A673 (cell line): ENCODE measurements around the gene ANO3. TPM values are rescaled to one million over a fixed set of nuclear protein-coding genes. Genes with fewer than 3 reads are reported as not detected.

ENCODE experiments used
- BruUV-seq: library from RNA; stranded (reverse); fragments of 400-500 nt; replicated peaks from 2 replicates; lab custom pipeline; 2021; lab: Mats Ljungman, UMichigan
- CTCF ChIA-PET: fragments of 300-600 bp; sonication (Branson Sonifier 250); formaldehyde crosslinking; loops from one replicate; lab custom pipeline; 2022; ENCODE audit warnings: antibody characterized with exemption; lab: Charles Lee
- POLR2A ChIA-PET: fragments of 300-600 bp; sonication (Branson Sonifier 250); formaldehyde crosslinking; loops from one replicate; lab custom pipeline; 2022; ENCODE audit warnings: antibody characterized with exemption; ENCODE audit not compliant: low non-redundant PET; lab: Charles Lee
- DNase-seq: peaks from one replicate; pipeline ENCODE4 v3.0.0-alpha.2; 2015; ENCODE audit warnings: low spot score
- H3K27ac ChIP-seq: fragments of 200-600 bp; sonication (generic); 2 replicates; pipeline ENCODE4 v1.5.1; 2016; ENCODE audit warnings: mixed run types, low read depth, mild to moderate bottlenecking, mixed read lengths, antibody characterized with exemption, low read length; ENCODE audit not compliant: poor library complexity, severe bottlenecking
- H3K27me3 ChIP-seq: fragments of 200-600 bp; sonication (generic); replicated peaks from 2 replicates; pipeline ENCODE4 v1.6.1; 2017; ENCODE audit warnings: mixed run types, low read depth, mild to moderate bottlenecking, mixed read lengths, antibody characterized with exemption, low read length; ENCODE audit not compliant: insufficient read depth, poor library complexity
- H3K36me3 ChIP-seq: fragments of 200-600 bp; sonication (generic); 2 replicates; pipeline ENCODE4 v1.6.1; 2016; ENCODE audit warnings: mixed run types, mild to moderate bottlenecking, mixed read lengths, antibody characterized with exemption, low read length; ENCODE audit not compliant: insufficient read depth, poor library complexity, severe bottlenecking
- H3K4me1 ChIP-seq: fragments of 200-600 bp; sonication (generic); 2 replicates; pipeline ENCODE4 v1.6.1; 2017; ENCODE audit warnings: mixed run types, mild to moderate bottlenecking, mixed read lengths, antibody characterized with exemption, low read length; ENCODE audit not compliant: insufficient read depth, poor library complexity, severe bottlenecking
- H3K4me3 ChIP-seq: fragments of 200-600 bp; sonication (generic); 2 replicates; pipeline ENCODE4 v1.5.1; 2016; ENCODE audit warnings: low read depth, mixed run types, mild to moderate bottlenecking, mixed read lengths, low read length; ENCODE audit not compliant: poor library complexity, severe bottlenecking
- H3K9me3 ChIP-seq: fragments of 200-600 bp; sonication (generic); 2 replicates; pipeline ENCODE4 v1.6.1; 2016; ENCODE audit warnings: mixed run types, low read depth, mild to moderate bottlenecking, mixed read lengths, antibody characterized with exemption, low read length; ENCODE audit not compliant: poor library complexity, severe bottlenecking
- EZH2 ChIP-seq: fragments of 200-600 bp; sonication (generic); IDR thresholded peaks from 2 replicates; pipeline ENCODE4 v1.6.1; 2017; ENCODE audit warnings: borderline replicate concordance, low read depth, mild to moderate bottlenecking, mixed read lengths, antibody characterized with exemption, low read length; ENCODE audit not compliant: poor library complexity, severe bottlenecking
- intact Hi-C: fragments of 100-400 bp; cut with micrococcal nuclease; formaldehyde crosslinking; loops from one replicate; pipeline ENCODE4 v1.10.0; 2022; ENCODE audit not compliant: unreplicated experiment
- total RNA-seq: library from RNA; stranded (reverse); gene quantifications from 2 replicates; pipeline ENCODE4 v1.2.3, GENCODE V29; 2021
- TF ChIP-seq, protein P1 (sequence below): fragments of 300-800, 200-600 bp; sonication (generic); conservative IDR thresholded peaks from 2 replicates; pipeline ENCODE4 v1.5.1; 2017; ENCODE audit warnings: low read depth, mild to moderate bottlenecking, antibody characterized with exemption, low read length, moderate library complexity, mixed read lengths

ANO3 gene
- total RNA-seq, 1 experiment from 2014 or later, result not detected

- H3K27ac ChIP-seq, result no peak overlapping the region
- BruUV-seq, result no TSS peak
- peaks cover 31% of the 10 kb centered on the region for H3K27me3 ChIP-seq
- DNase-seq, result no peak
- TF ChIP-seq EZH2, result no peak
- TF ChIP-seq, protein P1, sequence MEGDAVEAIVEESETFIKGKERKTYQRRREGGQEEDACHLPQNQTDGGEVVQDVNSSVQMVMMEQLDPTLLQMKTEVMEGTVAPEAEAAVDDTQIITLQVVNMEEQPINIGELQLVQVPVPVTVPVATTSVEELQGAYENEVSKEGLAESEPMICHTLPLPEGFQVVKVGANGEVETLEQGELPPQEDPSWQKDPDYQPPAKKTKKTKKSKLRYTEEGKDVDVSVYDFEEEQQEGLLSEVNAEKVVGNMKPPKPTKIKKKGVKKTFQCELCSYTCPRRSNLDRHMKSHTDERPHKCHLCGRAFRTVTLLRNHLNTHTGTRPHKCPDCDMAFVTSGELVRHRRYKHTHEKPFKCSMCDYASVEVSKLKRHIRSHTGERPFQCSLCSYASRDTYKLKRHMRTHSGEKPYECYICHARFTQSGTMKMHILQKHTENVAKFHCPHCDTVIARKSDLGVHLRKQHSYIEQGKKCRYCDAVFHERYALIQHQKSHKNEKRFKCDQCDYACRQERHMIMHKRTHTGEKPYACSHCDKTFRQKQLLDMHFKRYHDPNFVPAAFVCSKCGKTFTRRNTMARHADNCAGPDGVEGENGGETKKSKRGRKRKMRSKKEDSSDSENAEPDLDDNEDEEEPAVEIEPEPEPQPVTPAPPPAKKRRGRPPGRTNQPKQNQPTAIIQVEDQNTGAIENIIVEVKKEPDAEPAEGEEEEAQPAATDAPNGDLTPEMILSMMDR, result no peak
- no peak overlapping the region for H3K4me3 ChIP-seq
- intact Hi-C loops, result no loop called here
- H3K36me3 ChIP-seq, result no peaks in the 10 kb centered on the region
- ChIA-PET CTCF (no interaction called here), POLR2A (no interaction called here)
- H3K4me1 ChIP-seq, result no peaks in the 10 kb centered on the region
- H3K9me3 ChIP-seq, result no peaks in the 10 kb centered on the region
Measured at GRCh38 chr11:26512196-26512595, 180.3 kb downstream of the ANO3 start.

- Histone ChIP-seq H3K9me3 (no peaks in the 10 kb centered on the region), H3K4me3 (no peak overlapping the region), H3K27ac (no peak overlapping the region), H3K27me3 (peaks cover 22% of the 10 kb centered on the region), H3K4me1 (no peaks in the 10 kb centered on the region), H3K36me3 (no peaks in the 10 kb centered on the region)
- no peak for TF ChIP-seq EZH2
- TF ChIP-seq, protein P1, result no peak
- BruUV-seq, result no TSS peak
- ChIA-PET CTCF (no interaction called here), POLR2A (no interaction called here)
- intact Hi-C loops, result no loop called here
- no peak for DNase-seq
Measured at GRCh38 chr11:26519469-26519868, 187.5 kb downstream of the ANO3 start.

DNA sequence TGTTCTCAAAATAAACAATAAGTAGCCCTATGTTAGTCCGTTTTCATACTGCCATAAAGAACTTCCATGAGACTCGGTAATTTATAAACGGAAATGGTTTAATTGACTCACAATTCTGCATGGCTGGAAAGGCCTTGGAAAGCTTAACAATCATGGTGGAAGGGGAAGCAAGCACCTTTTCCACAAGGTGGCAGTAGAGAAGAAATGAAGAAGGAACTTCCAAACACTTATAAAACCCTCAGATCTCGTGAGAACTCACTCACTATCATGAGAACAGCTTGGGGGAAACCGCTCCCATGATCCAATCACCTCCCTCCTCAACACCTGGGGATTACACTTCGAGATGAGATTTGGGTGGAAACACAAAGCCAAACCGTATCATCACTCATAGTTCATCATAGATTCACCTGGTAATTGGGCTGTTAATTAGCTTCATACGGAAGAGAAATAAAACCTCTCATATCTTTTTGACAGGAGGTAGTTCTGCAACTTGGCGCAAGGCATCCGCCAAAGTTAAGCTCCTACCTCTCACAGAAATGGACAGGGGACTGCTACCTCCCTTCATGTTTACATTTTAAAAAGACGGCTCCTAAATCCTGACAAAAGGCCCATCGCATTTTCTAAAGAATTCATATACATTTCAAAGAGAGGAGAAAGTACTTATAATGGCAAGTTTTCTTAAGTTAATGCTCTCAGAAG, 191.1 kb downstream of the ANO3 start:
- POLR2A ChIA-PET, result no interaction called here
- Histone ChIP-seq H3K36me3 (no peaks in the 10 kb centered on the region), H3K9me3 (no peaks in the 10 kb centered on the region), H3K4me3 (no peak overlapping the region), H3K4me1 (no peaks in the 10 kb centered on the region), H3K27me3 (peaks cover 13% of the 10 kb centered on the region), H3K27ac (no peak overlapping the region)
- no peak for TF ChIP-seq EZH2
- TF ChIP-seq, protein P1, result peak; percentile 56
- intact Hi-C loops, result loop anchor here (10.0 kb wide), 1 partner anchor 228 kb away; no protein-coding TSS in a partner anchor
- CTCF ChIA-PET, result no interaction called here
- BruUV-seq, result no TSS peak
- peak; percentile 74 for DNase-seq
